CD4-positive, alpha-beta T cell treated with Interferon alpha-2 for 1 hour (primary cell): ENCODE results near the gene IRF5.
"Not testable (repeated sequence)": the region's sequence is repeated elsewhere in the genome, so short reads cannot be mapped to it uniquely, and the experiment has no call there.

Experiments used
- DNase-seq, 2 donors: peaks; one replicate each; pipeline ENCODE4 v3.0.0-alpha.2; 2020 to 2022

The IRF5 gene

DNA sequence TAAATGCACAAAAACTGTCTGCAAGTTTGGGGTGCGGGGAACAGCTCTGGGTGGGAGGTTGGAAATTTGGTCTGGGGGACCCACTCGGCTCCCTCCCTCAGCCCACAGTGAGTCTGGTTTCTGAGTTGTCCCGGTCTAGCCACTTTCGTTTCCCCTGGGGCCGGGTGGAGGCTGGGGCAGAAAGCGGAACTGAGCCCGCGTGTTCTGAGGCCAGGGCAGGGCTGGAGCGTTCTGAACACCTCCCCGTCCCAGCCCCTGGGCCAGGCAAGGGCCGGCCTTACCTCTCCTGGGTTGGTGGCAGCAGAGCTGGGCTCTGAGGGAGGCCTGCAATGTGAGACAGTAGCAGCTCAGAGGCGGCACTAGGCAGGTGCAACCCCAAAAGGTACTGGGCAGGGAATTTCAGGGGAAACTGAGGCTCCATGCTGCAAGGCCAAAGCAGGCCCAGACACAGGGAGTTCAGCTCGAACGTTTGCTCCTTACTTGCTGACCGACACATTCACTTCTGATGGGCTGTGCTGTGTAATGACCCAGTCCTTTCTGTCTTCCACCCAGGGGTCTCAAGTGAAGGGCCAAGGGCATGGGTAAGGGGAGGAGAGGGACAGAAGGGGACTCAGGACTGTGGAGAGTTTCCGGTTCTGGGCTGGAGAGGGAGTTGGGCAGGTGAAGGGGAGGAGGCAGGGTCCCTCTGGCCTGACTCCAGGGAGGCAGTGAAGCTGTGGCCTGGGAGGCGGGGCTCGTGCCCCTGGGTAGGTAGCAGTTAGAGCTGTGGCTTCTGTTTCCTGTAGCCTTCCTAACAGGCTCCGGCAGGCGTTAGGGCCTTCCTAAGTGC is 3.0 kb downstream of the IRF5 start:
- DNase-seq = peak; percentile 53 to 81

DNA sequence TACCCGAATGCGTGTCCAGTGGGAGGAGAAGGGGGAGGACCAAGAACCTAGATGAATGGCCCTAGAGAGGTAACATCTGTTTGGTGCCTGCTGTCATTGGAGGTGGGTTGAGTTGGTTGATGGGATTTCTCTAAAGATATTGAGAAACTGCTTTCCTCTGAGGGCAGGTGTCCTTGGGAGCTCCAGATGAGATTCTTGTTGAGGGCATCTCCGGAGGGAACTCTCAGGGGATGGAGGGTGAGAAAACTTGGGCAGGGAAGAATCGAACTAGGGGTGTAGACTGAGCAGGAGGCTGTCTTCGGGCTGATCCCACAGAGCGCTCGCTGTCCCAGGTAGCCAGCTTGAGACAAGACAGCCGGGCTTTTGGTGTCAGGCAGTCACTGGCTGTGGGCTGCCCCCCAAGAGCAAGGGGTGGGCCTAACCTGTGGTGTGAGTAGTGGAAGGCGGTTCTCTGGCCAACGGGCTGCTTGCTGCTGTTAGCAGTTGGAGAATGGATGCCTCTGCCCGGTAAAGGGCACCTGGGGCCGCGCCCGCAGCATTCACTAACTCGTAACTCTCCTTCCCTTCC is 3.7 kb downstream of the IRF5 start:
- DNase-seq = no peak

DNA sequence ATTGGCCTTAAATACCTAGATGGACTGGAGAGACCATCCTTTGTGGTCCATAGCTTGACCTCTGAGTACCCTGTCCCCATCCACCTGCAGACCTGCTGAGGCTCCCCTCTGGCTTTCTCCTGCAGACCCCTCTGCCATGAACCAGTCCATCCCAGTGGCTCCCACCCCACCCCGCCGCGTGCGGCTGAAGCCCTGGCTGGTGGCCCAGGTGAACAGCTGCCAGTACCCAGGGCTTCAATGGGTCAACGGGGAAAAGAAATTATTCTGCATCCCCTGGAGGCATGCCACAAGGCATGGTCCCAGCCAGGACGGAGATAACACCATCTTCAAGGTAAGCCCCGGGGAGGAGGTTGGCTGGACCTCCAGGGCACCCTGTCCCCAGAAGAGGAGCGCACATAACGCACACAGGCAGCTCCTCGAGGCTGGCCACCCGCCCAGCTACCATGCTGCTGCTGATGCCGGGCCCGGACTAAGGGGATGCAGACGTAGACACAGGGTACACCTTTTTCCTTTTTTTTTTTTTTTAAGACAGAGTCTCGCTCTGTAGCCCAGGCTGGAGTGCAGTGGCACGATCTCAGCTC is 4.3 kb downstream of the IRF5 start:
- DNase-seq = no peak

- DNase-seq = not testable (repeated sequence)
These were observed 5.5 kb downstream of the IRF5 start for GRCh38 chr7:128943251-128943650.

GRCh38 chr7:128944487-128945236 is 6.9 kb downstream of the IRF5 start:
- DNase-seq = no peak

GRCh38 chr7:128945668-128946366 is 8.1 kb downstream of the IRF5 start:
- DNase-seq = no peak

DNA sequence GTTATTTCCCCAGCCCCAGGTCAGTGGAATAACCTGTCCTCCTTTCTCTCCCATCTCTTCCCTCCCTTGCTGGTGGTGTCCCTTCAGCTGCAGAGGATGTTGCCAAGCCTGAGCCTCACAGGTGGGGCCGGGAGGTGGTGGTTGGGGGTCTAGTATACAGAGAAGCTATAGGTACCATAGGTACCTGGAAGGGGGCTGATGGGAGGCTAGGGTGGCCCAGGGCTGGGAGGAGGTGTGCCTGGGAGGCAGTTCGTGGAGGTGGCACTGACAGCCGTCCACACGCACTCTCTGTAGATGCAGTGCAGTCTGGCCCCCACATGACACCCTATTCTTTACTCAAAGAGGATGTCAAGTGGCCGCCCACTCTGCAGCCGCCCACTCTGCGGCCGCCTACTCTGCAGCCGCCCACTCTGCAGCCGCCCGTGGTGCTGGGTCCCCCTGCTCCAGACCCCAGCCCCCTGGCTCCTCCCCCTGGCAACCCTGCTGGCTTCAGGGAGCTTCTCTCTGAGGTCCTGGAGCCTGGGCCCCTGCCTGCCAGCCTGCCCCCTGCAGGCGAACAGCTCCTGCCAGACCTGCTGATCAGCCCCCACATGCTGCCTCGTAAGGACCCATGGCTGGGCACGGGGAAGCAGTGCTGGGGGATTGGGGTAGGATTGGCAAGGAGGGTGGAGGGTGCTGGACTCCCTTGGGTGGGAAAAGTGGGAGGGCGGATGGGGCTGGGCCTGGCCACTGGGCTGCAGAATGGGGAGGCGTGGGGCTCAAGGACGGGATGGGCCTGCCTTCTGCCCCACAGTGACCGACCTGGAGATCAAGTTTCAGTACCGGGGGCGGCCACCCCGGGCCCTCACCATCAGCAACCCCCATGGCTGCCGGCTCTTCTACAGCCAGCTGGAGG is 9.5 kb downstream of the IRF5 start:
- no peak for DNase-seq

DNA sequence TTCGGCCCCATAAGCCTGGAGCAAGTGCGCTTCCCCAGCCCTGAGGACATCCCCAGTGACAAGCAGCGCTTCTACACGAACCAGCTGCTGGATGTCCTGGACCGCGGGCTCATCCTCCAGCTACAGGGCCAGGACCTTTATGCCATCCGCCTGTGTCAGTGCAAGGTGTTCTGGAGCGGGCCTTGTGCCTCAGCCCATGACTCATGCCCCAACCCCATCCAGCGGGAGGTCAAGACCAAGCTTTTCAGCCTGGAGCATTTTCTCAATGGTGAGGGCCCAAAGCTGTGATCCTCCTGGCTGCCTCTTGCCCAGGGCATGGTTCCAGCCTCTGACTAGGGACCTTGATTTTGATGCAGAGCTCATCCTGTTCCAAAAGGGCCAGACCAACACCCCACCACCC is 10.1 kb downstream of the IRF5 start:
- no peak for DNase-seq

DNA sequence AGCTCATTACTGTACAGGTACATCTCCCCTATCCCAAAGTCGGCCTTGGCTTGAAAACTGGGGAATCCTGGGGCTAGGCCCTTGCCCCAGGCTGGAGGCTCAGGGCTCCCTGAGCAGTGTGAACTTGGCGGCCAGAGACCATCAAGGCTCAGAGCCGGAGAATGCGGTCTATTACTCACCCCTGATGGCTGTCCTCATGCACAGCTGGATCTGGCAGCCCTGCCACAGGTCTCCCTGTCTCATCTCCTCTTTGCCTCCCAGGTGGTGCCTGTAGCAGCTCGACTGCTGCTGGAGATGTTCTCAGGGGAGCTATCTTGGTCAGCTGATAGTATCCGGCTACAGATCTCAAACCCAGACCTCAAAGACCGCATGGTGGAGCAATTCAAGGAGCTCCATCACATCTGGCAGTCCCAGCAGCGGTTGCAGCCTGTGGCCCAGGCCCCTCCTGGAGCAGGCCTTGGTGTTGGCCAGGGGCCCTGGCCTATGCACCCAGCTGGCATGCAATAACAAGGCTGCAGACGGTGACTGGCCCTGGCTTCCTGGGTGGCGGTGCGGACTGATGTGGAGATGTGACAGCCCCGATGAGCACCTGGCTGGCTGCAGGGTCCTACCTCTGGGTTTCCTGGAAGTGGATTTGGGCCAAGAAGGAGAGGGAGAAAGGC is 10.7 kb downstream of the IRF5 start:
- no peak for DNase-seq

GRCh38 chr7:128948976-128949760 is 11.4 kb downstream of the IRF5 start:
- DNase-seq = no peak

DNA sequence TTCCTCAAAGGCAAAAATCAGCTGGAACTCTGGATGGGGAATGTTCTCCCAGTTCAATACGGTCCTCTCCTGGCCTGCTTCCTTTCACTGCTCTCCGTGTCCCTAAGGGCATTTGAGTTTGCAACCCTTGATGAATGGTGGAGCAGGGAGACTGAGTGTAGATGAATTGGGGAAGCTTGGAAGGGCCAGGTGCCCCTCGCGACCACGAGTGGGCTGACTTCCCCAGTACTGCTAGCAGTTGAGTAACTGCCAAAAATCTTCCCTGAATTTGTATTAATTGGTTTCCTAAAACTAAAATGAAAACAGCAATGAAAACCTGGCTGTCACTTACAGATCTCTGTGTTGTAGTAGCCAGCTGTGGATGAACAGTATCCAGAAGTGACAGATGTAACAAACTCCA is 13.6 kb downstream of the IRF5 start:
- no peak for DNase-seq

- no peak for DNase-seq
These were observed 16.4 kb downstream of the IRF5 start for GRCh38 chr7:128954150-128954549.

DNA sequence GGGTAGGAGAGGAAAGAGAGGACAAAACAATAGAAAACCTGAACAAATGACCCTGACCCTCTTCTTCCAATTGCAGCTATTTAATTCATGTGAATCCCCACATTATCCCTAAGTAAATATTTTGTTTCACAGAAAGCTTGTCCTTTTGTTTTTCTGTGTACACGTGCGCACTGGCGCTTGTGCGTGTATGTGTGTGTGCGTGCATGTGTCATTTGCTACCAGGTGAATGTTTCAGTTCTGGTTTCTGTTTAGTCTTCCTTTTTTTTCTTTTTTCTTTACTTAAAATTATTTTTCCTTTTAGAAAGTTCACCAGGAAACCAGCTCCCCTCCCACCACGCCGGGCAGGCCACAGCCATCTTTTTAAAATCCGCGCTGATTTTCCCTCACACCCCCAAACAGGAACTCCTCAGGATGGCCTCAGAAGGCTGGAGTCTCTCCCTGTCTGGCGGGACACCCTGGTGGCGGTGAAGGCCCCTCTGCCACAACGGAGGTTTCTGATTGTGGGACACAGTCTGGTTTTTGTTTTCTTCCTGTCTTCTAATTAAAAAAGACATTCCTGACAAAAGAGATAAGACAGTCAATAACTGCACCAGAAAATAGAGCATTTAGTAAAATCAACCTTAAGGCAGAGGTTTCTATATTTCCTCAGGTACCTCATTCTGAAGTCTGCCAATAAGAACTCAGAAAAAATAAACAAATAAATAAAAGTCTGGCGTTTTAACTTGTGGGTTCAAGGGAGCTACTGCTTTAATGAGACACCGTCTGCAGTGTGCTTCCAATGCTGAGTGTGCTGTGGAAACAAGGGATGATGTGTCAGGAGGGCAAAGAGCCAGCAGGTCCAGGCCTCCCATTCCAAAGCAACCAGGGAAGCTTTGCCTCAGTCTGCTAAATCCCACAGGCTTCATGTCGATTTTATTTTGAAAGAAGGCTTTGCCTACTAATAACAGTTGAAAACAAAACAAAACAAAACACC is 17.4 kb downstream of the IRF5 start:
- no peak for DNase-seq

DNA sequence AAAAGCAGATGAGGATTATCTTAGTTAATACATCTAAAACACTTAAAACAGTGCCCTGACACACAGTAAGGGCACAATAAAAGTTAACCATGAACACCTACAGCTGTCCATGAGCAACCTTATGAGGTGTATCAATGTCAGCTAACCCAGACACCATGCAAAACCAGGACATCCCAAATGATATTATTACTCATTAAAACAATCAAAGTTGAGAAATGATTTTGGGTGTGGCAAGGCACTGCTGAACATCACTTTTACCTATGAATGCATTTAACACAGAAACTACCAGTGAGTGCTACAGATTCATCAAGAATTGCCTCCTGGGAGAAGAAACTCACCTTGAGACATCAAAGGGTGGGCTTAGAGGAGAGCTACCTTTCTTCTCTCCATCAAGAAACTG is 18.3 kb downstream of the IRF5 start:
- no peak for DNase-seq

DNA sequence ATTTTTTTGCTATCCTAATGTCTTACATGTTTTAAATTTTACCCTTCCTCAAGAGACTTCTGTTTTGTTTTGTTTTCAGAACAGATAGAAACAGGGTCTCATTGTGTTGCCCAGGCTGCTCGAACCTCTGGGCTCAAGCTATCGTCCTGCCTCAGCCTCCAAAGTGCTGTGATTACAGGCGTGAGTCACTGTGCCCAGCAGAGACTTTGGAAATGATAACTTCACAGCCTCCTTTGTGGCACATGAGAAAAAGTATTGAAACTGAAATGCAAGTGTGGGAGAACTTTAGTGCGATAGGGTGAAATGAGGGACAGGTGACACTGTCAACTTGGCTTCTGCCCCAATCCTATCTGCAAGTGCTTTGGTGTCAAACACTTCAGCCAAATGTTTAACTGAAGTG is 21.6 kb downstream of the IRF5 start:
- no peak for DNase-seq

DNA sequence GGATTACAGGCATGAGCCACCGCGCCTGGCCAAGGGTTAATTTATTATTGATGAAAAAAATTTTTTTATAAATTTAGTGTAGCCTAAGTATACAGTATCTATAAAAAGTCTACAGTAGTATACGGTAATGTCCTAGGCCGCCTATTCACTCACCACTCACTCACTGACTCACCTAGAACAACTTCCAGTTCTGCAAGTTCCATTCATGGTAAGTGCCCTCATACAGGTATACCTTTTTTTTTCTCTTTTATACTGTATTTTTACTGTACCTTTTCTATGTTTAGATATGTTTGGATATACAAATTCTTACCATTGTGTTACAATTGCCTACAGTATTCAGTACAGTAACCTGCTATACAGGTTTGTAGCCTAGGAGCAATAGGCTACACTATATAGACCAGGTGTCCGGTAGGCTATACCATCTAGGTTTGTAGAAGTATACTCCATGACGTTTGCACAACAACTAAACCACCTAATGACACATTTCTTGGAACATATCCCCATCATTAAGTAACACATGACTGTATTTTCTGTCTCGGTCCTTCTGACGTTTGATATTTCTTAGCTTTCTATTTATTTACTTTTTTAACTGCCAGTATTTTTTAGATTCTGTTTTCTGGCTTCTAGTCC is 23.4 kb downstream of the IRF5 start:
- DNase-seq = no peak

DNA sequence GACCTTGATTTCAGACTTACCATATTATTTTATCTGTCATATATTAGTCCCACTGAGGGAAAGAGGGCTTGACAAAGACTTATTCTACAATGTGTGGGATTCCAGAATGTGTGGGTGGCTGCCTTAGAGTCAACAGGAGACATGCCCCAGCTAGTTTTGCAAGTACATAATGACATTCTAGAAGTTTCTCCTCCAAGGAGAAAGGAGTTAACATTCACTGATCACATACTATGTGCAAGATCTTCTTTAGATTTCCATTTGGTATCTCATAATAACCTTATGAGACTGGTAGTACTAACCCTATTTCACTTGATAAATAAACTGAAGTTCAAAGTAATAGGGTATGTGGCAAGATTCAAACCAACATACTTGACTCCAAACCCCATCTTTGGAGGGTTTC is 25.2 kb downstream of the IRF5 start:
- DNase-seq = no peak

DNA sequence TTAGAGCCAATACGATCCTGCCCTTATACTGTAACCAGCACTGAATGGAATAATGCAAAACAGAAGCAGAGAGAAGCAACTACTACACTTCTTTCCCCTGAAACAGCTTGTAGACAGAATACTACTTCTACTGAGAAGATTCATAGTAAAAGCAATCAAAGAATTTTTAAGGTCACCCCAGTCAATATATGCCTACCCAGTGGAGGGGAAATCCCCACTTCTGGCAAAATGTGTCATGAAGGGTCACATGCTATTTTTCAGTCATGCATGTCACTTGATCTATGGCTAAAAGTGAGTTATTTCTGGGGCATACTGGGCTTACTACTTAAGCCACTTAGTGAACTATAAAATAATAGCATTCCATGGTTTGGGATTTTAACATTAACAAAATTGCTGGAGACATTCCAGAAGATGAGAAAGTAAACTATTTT is 25.6 kb downstream of the IRF5 start:
- peak in 1 of 2 donors; percentile 26 for DNase-seq

GRCh38 chr7:128968624-128969023 is 30.9 kb downstream of the IRF5 start:
- DNase-seq = no peak
